Measurements from ENCODE around the gene SORCS2.

DNA sequence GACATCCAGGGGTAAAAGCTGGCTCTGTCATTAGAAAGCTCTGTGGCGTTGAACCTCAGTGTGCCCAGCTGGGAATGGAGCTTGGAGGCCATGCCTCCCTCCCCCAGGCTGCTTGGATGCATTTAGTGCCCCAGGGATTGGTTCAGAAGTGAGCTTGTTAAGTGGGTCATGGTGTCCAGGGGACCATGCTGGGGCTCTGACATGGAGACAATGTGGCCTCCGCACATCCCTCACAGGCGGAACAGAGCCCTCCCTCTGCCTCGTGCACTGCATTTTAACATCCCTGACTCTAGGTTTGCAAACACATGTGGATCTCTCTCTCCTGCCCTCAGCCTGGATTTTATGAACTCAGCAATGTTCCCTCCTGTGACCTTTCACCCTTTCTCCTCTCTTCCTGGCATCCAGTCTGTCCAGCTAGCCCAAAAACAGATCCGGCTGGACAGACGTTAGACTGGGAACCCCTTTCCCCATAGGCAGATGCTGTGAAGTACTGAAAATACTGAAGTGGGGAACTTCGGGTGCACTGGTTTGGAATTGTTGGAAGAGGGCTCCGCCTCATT is 81.5 kb downstream of the SORCS2 start:
- TF ChIP-seq, protein P1, sequence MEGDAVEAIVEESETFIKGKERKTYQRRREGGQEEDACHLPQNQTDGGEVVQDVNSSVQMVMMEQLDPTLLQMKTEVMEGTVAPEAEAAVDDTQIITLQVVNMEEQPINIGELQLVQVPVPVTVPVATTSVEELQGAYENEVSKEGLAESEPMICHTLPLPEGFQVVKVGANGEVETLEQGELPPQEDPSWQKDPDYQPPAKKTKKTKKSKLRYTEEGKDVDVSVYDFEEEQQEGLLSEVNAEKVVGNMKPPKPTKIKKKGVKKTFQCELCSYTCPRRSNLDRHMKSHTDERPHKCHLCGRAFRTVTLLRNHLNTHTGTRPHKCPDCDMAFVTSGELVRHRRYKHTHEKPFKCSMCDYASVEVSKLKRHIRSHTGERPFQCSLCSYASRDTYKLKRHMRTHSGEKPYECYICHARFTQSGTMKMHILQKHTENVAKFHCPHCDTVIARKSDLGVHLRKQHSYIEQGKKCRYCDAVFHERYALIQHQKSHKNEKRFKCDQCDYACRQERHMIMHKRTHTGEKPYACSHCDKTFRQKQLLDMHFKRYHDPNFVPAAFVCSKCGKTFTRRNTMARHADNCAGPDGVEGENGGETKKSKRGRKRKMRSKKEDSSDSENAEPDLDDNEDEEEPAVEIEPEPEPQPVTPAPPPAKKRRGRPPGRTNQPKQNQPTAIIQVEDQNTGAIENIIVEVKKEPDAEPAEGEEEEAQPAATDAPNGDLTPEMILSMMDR (IDR thresholded peaks at IDR 0.05; ENCODE audit: low read depth, low read length): no peak
- TF ChIP-seq POLR2A (IDR thresholded peaks at IDR 0.05; ENCODE audit: extremely low read depth, insufficient read length): no peak
- TF ChIP-seq, protein P2, sequence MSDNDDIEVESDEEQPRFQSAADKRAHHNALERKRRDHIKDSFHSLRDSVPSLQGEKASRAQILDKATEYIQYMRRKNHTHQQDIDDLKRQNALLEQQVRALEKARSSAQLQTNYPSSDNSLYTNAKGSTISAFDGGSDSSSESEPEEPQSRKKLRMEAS (IDR thresholded peaks at IDR 0.05; ENCODE audit: low read depth, low read length): no peak
- TF ChIP-seq MYC (IDR thresholded peaks at IDR 0.05; ENCODE audit: low read depth, low read length): no peak
